NCI-H146 treated with DMSO at 0.1 percent for 48 hours (cell line): ENCODE data around the gene STXBP6.
"Not testable (repeated sequence)": the region's sequence is repeated elsewhere in the genome, so short reads cannot be mapped to it uniquely, and the experiment has no call there.

Experiments used
- DNase-seq: peaks from one replicate; lab custom pipeline; 2025; ENCODE audit not compliant: unreplicated experiment; lab: John Stamatoyannopoulos, UW

The STXBP6 gene

DNA sequence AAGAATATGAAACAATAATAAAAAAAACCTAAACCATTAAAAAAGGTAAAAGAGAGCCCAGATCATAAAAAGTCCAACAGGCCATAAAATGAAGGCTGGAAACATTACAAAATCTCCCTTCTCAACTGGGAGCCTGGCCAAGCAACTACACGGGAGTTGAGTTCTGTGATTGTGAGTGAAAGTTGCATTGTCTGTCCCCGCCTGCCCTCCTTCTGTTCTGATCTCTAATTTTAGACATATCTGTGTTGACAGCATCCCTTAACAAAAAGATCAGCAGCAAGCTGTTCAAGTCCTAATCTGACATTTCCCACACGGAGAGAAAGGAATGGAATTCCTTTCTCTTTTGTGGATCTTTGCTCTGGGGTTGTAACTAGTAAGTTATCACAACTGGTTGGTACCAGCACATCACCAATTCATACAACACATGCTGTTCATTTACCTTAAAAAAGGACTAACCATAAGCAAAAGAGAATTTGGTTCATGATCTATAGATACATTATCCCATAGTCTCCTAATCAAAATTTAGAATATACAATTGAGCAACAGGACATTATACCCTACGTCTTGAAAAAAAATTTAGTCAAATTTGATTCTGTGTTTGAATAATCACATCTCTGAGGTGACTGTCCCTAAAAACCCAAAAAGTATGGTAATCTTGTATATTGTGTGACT lies 210.9 kb downstream of the STXBP6 start:
- DNase-seq, result no peak

DNA sequence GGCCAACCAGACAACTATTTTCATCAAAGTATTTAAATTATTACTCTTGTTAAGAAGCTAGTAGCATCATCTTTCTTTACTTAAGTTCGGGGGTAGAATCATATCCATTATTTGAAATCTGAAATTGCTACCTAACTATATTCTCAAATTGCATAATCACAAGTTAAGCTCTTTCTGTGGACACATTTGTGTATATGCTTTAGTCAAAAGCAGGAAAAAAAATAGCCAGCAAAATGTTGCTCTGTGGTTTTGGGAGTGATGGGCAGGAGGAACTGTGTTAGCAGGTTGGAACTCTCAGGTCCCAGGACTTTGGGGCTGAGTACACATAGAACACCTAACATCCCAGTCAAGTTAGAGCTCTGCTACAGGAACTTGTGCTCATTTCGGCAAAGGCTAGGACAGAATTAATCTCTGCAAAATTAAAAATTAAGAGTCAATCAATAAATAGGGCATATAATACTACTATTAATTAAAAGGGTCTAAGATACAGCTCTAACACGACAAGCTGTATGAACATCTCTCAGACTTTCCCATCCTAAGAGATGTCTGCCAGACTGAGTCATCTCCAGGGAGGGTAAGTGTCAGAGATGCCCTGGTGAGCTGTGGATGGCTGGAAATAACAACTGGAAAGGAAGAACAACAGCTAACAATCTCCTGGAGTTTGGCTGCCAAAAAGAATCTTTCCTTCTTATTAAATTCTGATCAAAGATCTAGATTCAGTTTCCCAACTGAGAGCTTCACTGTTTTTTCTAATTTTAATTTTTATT lies 212.5 kb downstream of the STXBP6 start:
- no peak for DNase-seq

DNA sequence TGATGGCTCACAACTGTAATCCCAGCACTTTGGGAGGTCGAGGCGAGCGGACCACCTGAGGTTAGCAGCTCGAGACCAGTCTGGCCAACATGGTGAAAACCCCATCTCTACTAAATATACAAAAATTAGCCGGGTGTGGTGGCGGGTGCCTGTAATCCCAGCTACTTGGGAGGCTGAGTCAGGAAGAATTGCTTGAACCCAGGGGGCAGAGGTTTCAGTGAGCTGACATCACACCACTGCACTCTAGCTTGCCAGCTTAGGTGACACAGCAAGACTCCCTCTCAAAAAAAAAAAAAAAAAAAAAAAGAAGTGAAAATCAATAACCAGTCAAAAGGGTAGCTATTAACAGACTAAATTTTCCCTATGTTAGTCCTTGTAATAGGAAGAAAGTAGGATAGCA lies 213.6 kb downstream of the STXBP6 start:
- DNase-seq, result not testable (repeated sequence)

GRCh38 chr14:24834956-24835355 lies 215.0 kb downstream of the STXBP6 start:
- DNase-seq, result no peak

DNA sequence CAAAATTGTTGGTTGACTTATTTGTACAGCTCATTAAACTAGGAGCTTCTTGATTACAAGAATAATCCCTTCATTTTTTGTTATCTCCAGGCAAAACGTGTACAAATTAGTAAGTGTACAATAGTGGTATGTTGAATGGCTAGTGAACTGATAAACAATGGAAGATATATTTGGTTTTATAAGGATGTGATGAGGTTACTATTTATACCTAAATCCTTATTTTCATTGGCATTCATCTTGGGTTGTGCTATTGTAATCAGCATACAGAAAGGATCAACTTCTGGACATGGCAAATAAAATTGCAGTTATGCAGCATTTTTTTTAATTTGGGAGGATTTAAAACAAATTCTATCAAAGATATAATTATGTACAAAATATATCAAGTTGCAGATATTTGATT lies 216.6 kb downstream of the STXBP6 start:
- no peak for DNase-seq

DNA sequence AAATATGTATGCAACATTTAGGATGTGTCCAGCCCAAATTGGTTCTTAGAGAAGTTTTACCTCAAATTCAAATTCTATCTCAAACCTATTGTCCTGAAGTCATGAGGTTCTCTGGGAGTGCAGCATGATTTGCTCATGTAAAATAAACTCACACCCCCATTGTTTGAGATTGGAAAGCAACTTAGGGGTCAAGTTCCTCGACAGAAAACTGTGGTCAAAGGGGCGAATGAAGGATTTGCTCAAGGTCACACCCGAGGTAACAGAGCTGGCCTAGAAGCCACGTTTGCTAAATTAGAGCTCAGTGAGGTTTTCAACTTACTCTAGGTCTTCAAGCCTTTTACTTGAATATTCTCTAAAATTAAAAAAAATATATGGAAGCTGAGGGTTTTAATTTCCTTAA lies 218.3 kb downstream of the STXBP6 start:
- no peak for DNase-seq

DNA sequence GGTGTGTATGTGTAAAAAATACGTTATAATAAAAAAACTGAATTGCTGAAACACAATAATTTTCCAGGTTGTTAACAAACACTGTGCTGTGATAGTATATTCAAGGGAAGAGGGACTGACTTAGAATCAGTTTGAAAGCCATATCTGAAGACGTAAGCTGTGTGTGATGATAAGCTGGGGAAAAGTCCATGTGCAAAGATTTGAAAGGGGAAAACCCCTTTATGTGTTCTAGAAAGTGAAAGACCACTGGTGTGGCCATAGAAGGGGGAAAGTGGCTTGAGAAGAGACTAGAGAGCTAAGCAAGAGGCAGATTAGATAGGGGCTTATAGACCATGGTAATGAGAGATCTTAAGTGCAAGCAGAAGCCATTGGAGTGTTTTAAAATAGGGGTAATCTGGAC lies 220.1 kb downstream of the STXBP6 start:
- DNase-seq, result no peak

GRCh38 chr14:24828486-24828885 lies 221.5 kb downstream of the STXBP6 start:
- DNase-seq, result no peak

- no peak for DNase-seq
Measured at GRCh38 chr14:24826390-24826789, 223.6 kb downstream of the STXBP6 start.

- no peak for DNase-seq
Measured at GRCh38 chr14:24820616-24821015, 229.3 kb downstream of the STXBP6 start.

DNA sequence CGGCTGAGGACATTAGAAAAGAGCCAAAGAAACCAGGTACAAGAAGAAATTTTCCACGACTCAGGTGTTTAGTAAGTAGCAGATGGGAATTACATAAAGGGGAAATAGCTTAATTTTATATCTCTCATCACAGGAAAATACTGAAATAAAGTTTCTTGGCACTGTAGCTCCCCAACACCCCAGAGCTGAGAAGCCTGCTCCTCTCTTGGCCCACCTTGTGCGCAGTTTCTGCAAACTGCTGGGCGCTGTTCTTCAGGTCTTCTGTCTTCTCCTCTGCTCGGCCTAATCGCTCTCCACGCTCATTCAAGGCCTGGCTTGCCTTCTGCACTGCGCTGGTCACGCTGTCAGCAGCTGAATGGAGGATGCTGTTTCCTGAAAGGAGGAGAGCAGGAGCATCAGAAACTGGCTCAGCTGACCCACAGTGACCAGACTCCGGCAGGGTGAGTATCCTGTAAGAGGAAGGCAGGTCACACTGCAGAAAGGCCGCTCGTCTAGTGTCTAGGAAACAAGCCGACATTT lies 231.1 kb downstream of the STXBP6 start:
- DNase-seq, result no peak

DNA sequence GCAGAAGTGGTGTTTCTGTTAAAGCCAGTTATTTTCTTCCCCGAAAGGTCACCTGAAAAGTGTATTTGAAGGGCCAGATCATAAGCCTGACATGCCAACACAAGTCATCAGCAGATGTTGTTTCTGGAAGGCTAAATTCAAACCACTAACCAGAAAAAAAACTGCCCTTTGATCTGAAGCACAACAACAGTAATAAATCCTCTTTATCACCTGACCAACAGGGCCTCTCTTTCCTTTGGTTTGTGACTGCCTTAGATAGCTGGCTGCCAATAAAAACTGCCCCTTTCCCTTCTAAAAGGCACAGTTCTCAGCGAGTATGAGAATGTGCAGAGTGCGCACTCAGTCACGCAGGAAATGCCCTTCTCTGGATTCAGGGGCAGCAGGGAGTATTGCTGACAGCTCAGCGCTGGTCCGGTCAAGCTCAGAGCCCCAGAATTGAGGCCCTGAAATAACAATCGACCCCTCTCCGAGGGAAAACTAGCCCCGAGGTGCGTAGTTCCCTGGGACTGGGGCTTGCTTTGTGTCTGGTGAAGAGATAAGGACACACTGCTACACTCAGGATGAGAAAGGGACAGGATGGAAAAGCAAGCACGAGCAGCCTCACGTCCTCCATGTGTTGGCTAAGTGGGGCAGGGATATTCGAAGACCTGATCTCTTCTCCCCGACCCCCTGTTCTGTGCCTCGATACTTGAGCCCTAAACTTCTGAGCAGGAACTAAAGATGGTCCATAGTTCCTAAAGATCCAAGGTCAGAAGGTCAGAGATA lies 231.7 kb downstream of the STXBP6 start:
- DNase-seq, result no peak

DNA sequence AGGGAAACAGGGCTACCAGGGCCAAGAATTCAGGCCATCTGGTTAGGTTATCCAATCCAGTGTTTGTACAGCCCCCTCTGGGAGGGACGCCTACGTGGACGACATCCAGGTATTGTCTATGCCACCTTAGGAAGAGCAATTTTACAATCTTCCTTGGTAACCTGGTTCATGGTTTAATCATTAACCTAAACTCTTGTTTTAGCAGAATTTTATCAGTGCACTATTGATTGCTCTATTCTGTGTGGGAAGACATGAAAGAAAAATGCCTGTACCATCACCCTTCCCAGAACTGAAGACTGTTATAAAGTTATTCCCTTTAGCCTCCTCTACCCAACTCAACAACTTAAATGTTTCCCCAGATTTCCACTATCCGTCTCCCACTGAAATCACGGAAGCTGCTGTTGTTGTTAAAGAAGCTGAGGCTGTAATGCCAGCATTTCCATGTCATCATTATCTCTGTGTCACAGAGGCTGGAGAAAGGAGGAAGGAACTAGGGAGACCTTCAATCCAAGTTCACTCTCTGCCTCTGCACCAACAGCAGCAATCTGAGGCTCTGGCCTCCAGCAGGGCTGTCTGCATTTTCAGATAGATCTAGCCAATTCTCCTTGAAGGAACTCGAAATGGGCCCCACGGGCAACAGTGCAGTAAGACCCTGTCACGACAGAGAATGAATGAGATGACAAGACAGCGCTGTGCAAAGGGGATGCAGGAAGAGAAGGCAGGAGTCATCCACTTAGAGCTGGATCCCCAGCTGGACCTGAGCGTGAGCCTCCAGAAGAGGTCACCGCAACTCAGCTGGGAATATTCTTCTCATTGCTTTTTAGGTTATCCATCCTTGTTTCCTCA lies 232.5 kb downstream of the STXBP6 start:
- DNase-seq, result no peak

GRCh38 chr14:24816929-24817211 lies 233.1 kb downstream of the STXBP6 start:
- DNase-seq, result no peak

DNA sequence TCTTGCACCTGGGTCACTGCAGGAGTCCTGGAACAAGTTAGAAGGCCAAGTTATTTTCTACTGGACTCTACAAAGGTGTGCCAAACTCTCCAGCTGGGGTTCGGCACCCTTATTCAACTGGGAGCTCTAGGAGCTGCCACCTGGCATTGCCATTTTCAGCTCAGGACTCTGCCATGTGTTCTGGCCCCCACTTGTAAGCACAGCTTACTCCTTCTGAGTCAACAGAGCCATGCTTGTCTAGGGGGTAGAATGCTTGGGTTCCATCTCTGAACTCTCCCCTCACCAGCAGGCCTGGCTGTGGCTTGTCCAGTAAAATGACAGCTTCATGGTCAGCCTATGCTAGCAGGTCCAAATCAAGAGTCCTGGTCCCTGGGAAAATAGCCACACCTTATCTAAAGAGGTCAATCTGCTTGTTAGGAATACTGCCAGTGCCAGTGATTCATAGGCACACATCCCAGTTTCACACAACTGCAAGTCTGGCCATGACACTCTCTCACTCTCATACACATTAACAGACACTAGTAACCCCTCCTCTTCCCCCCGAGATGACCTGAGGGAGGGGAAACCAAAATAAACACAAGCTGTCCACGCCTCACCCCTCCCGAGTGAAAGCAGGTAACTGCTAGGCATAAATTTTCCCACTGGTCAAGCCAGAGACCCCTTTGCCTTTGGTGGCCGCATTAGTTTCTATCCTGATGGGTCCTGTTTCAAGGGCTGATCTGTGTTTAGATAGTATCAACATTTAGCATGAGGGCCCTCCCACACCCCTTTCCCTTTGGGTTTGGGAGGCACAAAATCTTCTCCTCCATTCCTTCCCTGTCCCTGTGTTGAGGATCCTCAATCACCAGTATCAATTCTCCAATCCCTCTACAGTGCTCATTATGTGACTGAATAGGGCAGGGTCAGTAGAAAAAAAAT lies 233.7 kb downstream of the STXBP6 start:
- DNase-seq, result no peak

DNA sequence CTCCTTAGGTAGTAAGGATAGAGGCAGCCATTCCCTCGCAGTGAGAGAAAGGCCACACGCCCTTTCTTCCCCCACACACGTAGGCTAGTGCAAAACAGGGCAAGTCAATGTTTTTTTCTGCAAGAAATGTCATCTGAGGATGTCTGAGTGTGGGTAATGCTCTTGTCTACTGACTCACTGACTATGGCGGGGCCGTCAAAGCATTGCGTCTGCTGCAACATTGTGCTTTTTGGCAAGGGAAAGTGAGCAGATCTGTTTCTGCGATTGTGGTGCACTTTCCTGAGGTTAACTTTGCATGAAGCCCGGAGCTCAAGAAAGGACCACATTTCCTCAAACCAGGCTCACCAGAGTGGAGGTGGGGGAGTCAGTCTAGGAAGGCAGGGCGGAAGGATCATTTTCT lies 234.4 kb downstream of the STXBP6 start:
- no peak for DNase-seq

- DNase-seq, result no peak
Measured at GRCh38 chr14:24814944-24815343, 235.0 kb downstream of the STXBP6 start.

GRCh38 chr14:24814346-24814745 lies 235.6 kb downstream of the STXBP6 start:
- no peak for DNase-seq

- DNase-seq, result no peak
Measured at GRCh38 chr14:24813819-24814259, 236.1 kb downstream of the STXBP6 start.
